Endothelial cell of umbilical vein (primary cell): ENCODE results near the gene MACROD2.

Experiments
- CTCF ChIP-seq, 2 donors: IDR thresholded peaks; 1 replicate in 1 of 2; 2 replicates in 1 of 2; pipeline ENCODE4 v1.5.1; 2011; ENCODE audit warnings: low read length in 2 of 2, mild to moderate bottlenecking in 2 of 2, moderate library complexity in 2 of 2, control low read depth in 1 of 2, inconsistent platforms in 1 of 2, low read depth in 1 of 2; ENCODE audit not compliant: insufficient read depth in 1 of 2; ENCODE audit errors: extremely low read depth in 1 of 2
- EZH2 ChIP-seq: IDR thresholded peaks from 2 replicates; pipeline ENCODE4 v1.6.1; 2012; ENCODE audit warnings: borderline replicate concordance, low read depth, mild to moderate bottlenecking, moderate library complexity, low read length, inconsistent platforms; ENCODE audit not compliant: severe bottlenecking
- FOS ChIP-seq: IDR thresholded peaks from 2 replicates; pipeline ENCODE4 v1.6.1; 2011; ENCODE audit warnings: mild to moderate bottlenecking, low read length, moderate library complexity, borderline replicate concordance; ENCODE audit not compliant: insufficient read depth
- GATA2 ChIP-seq: IDR thresholded peaks from 2 replicates; pipeline ENCODE4 v1.7.0; 2011; ENCODE audit warnings: low read depth, mild to moderate bottlenecking, moderate library complexity, mixed read lengths, low read length; ENCODE audit not compliant: insufficient read length, insufficient read depth
- JUN ChIP-seq: IDR thresholded peaks from 2 replicates; pipeline ENCODE4 v1.6.1; 2011; ENCODE audit warnings: borderline replicate concordance, low read depth; ENCODE audit not compliant: insufficient read length, insufficient read depth
- MAX ChIP-seq: IDR thresholded peaks from 2 replicates; pipeline ENCODE4 v1.6.1; 2011; ENCODE audit not compliant: insufficient read depth, insufficient read length
- POLR2A ChIP-seq: IDR thresholded peaks from 2 replicates; pipeline ENCODE4 v1.6.1; 2012; ENCODE audit warnings: low read depth, mild to moderate bottlenecking, control low read depth, low read length
- POLR2AphosphoS5 ChIP-seq: IDR thresholded peaks from 2 replicates; pipeline ENCODE4 v1.6.1; 2012; ENCODE audit warnings: low read depth, mild to moderate bottlenecking, control low read depth, low read length, moderate library complexity; ENCODE audit not compliant: insufficient read depth

GRCh38 chr20:15700147-15700765 is 1704.9 kb downstream of the MACROD2 start:
- TF ChIP-seq CTCF (IDR thresholded peaks at IDR 0.05; ENCODE audit: extremely low read depth in 1 of 2, insufficient read depth in 1 of 2, low read depth in 1 of 2, low read length in 2 of 2) (no peak), POLR2A (no peak), POLR2AphosphoS5 (no peak), EZH2 (no peak), MAX (no peak), GATA2 (no peak), FOS (no peak), JUN (no peak)
